Measurements from ENCODE around the gene CD86.

DNA sequence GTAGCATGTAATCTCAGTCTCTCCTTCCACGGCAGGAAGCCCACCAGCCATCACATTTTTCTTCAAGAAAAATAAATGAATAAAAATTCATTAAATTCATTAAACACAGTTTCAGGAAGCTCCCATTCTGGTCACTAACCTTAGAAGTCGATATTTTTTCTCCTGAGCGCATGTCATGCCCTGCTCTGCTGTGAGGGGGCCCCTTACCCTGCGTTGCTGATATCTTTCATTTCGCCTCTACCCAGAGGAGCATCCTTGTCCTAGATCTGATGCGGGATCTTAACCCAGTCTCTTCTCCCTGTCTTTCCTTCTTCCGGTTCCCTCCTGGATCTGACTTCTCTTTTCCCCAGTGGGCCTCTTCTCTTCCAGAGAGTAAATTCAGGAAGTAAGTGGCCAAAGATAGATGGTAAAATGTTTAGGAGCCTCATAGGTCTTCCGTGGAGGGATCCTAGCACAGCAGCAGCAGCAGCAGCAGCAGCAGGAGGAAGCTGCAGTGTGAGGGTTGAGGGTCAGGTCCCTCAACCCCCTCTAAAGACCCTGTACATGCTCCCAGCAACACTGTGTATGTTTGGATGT lies 31.7 kb upstream of the CD86 start:
- TF ChIP-seq POLR2A (IDR thresholded peaks at IDR 0.05), result no peak
- TF ChIP-seq, protein P1, sequence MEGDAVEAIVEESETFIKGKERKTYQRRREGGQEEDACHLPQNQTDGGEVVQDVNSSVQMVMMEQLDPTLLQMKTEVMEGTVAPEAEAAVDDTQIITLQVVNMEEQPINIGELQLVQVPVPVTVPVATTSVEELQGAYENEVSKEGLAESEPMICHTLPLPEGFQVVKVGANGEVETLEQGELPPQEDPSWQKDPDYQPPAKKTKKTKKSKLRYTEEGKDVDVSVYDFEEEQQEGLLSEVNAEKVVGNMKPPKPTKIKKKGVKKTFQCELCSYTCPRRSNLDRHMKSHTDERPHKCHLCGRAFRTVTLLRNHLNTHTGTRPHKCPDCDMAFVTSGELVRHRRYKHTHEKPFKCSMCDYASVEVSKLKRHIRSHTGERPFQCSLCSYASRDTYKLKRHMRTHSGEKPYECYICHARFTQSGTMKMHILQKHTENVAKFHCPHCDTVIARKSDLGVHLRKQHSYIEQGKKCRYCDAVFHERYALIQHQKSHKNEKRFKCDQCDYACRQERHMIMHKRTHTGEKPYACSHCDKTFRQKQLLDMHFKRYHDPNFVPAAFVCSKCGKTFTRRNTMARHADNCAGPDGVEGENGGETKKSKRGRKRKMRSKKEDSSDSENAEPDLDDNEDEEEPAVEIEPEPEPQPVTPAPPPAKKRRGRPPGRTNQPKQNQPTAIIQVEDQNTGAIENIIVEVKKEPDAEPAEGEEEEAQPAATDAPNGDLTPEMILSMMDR (IDR thresholded peaks at IDR 0.05 in 8 of 11, conservative IDR thresholded peaks at IDR 0.05 in 3 of 11), result no peak

All from spleen (tissue), 7 donors.